GM20431 (cell line): ENCODE results near the gene PTDSS2.

ENCODE experiments used
- in situ Hi-C: fragments of 300-500 bp; cut with MseI, MboI; formaldehyde crosslinking; loops from one replicate; pipeline ENCODE4 v1.15.0; 2020; ENCODE audit warnings: low sequenced_read_pairs; ENCODE audit not compliant: unreplicated experiment

Gene PTDSS2

DNA sequence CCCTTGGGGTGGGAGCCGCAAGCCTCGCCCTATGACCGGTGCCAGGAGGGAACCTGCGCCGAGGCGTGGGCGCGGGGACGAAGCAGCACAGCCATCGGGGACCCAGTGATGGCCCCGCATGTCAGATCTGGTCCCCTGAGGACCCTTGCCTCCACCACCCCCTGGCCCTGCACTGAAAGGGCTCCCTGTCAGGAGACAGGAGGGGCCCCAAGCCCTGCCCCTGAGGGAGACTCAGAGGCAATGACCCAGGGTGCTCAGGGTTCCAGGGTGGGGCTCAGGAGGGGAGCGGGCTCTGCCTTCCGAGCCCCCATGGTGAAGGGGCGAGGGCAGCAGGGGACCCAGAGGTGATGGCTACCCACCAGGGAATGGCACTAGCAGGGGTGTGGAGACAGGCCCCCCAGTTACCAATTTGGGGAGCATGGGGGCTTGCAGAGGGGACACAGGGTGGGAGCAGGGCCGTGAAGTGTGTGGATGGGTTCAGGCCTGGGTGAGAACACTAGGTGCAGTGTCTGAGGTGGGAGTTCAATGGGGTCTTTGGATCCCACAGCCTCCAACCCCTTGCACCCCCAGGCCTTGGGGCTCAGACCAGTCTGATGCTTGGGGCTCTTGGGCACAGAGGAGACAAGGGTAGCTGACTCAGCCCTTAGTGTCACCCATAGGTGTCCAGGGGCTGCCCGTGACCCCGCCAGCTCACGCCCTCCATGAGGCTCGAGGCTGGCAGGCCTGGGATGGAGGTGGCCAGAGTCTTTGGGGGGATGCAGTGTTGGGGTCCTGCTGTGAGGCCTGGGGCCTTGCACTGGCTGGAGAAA, 87.7 kb downstream of the PTDSS2 start:
- in situ Hi-C loops: no loop called here

DNA sequence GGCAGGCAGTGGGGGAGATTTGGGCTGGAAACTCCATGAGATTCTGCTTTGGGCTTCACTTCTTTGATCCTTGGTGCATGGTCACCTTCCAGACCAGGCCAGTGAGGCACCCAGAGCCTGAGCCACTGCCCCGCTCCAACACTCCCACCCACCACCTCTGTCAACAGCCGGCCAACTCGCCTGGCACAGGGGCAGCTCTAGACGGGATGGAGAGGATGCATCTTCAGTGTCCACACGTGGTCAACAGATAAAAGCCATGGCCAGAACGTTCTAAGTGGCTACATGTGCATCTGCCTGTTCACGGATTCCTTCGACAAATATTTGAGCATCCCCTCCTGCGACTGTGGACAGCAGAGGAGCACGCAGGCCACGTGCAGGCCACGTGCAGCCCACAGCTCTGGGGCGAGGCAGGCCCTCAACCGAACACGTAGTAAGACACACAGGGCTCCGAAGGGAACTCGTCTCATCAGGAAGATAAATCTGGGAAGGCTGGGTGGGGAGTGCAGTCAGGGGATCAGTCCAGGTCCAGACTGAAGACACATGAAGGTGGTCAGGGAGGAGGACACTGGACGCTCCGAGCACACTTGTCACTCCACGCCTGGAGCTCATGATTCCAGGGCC, 88.5 kb downstream of the PTDSS2 start:
- in situ Hi-C loops: no loop called here

DNA sequence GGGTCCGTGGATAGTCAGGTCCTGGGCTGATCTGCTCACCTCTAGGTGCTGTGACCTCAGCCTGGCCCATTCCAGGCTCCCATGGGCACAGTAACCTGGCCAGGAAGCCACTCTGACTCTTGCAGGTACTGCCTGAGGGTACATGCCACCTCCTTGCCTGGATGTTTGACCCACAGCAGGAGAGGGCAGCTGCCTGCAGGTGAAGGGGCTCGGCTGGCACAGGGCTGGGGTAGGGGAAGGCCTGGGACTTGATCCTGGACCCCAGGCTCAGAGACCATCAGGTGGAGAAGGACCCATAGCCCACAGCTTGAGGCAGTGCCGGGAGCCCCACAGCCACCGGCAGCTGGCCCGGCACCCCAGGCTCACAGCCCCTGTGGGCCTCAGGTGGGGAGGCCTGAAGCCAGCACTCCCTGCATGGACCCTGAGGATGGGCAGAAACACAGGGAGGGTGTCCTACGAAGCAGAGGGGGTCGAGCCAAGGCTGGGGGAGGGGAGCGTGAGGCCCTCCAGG, 89.9 kb downstream of the PTDSS2 start:
- in situ Hi-C loops: no loop called here
